Adipocyte (in vitro differentiated cells): ENCODE data around the gene SLC18A2.

Source experiments
- DNase-seq: peaks from one replicate; pipeline ENCODE4 v3.0.0-alpha.2; 2015; ENCODE audit warnings: low read depth
- H3K27me3 ChIP-seq: replicated peaks from 2 replicates; pipeline ENCODE4 v1.7.0; 2013; ENCODE audit warnings: mild to moderate bottlenecking, low read length, moderate library complexity; ENCODE audit not compliant: control insufficient read depth, insufficient read depth
- H3K36me3 ChIP-seq: 2 replicates; pipeline ENCODE4 v1.7.0; 2013; ENCODE audit warnings: low read length, mild to moderate bottlenecking, moderate library complexity; ENCODE audit not compliant: control insufficient read depth, insufficient read depth, severe bottlenecking
- H3K4me1 ChIP-seq: 2 replicates; pipeline ENCODE4 v1.7.0; 2013; ENCODE audit warnings: mild to moderate bottlenecking, low read length, moderate library complexity; ENCODE audit not compliant: control insufficient read depth, insufficient read depth
- H3K4me3 ChIP-seq: 2 replicates; pipeline ENCODE4 v1.7.0; 2013; ENCODE audit warnings: mild to moderate bottlenecking, low read length, moderate library complexity
- H3K9ac ChIP-seq: 2 replicates; pipeline ENCODE4 v1.7.0; 2013; ENCODE audit warnings: mild to moderate bottlenecking, low read length, moderate library complexity
- H3K9me3 ChIP-seq: 2 replicates; pipeline ENCODE4 v1.7.0; 2013; ENCODE audit warnings: mild to moderate bottlenecking, low read length, moderate library complexity; ENCODE audit not compliant: control insufficient read depth

Gene SLC18A2

DNA sequence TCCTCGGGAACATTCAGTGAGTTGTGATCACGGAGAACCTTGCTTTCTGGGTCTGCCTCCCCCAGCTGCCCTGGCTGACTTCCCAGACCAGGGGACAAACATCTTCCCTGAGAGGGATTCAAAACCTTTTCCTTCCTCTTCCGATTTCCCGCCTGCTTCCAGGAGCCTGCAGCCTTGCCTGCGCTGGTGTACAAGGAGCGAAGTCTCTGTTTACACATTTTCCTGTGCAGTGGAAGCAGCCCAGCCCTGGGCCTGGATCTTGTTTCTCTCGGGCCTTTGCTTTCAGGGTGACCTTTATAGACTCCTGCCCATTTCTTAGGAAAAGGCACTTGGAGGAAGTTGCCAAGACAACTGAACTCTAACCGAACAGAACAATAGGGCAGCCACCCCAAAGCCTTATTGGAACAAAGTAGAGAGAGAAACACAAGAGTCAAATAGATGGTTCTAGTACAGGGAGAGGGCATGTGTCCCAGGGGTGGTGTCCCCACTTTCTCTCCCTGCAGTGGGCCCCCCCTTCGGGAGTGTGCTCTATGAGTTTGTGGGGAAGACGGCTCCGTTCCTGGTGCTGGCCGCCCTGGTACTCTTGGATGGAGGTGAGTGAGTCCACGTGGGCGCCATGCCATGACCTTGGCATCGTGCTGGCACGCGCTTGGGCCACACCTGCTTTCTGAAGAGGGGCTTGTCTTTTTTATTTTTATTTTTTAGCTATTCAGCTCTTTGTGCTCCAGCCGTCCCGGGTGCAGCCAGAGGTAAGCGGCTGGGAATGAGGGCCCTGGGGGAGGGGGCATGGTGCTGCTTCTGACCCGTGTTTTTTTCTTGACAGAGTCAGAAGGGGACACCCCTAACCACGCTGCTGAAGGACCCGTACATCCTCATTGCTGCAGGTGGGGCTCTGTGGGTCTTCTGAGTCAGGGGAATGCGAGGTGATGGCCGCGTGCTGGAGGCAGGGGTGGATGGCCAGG, 14.1 kb downstream of the SLC18A2 start:
- no peaks in the 10 kb centered on the region for H3K9me3 ChIP-seq
- H3K27me3 ChIP-seq: peaks cover 37% of the 10 kb centered on the region
- no peaks in the 10 kb centered on the region for H3K36me3 ChIP-seq
- H3K4me1 ChIP-seq: peaks cover 6% of the 10 kb centered on the region
- no peak overlapping the region for H3K4me3 ChIP-seq
- no peak for DNase-seq
- H3K9ac ChIP-seq: no peak overlapping the region

DNA sequence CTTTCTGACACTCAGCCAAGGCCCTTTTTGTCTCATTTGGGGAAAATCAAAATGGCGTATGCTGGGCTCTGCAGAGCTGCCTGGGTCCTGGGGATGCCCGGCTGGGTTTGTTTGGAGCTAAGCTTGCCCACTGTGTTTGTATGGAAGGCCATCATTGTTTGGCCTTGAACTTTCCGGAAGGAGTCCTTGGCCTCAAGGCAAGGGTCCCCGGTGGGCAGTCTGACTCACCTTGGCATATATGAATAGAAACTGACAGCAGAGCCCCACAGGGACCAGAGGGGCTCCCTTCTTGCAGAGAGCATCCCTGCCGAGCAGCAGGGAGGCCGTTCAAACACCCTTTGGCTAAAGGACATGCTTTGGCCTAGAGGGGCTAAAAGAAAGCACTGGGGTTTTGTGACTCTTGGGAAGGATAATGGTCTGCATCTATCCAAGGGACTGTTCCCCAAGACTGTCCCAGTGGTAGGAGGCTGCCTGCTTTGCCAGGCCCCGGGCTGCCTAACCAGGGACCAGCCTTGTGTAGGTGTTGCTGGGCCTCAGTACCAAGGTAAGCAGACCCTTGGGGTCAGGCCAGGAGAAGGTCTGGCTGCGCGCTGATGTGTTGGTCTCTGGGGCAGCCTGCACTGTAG, 15.0 kb downstream of the SLC18A2 start:
- no peaks in the 10 kb centered on the region for H3K36me3 ChIP-seq
- peaks cover 6% of the 10 kb centered on the region for H3K4me1 ChIP-seq
- no peak for DNase-seq
- H3K27me3 ChIP-seq: peaks cover 36% of the 10 kb centered on the region
- H3K4me3 ChIP-seq: no peak overlapping the region
- H3K9me3 ChIP-seq: no peaks in the 10 kb centered on the region
- H3K9ac ChIP-seq: no peak overlapping the region

DNA sequence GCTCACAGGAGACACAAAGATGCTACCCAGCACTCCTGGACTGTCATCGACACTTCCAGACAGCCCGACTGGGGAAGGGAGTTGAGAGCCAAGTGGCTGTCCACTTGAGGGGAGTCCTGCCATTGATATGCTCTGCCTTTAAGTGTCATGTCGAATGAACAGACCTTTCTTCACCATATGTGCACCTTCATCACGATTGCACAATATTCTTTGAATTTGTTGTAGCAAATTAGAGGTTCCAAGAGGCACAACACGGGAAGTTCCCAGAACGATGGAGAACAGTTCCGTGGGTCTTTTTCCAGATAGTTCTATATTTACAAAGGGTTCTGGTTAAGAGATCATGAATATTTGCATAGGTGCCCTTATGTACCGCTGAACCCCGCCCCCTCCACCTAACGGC, 16.0 kb downstream of the SLC18A2 start:
- Histone ChIP-seq H3K36me3 (no peaks in the 10 kb centered on the region), H3K9me3 (no peaks in the 10 kb centered on the region), H3K9ac (no peak overlapping the region), H3K4me1 (peaks cover 6% of the 10 kb centered on the region), H3K4me3 (no peak overlapping the region), H3K27me3 (peaks cover 36% of the 10 kb centered on the region)
- DNase-seq: no peak

DNA sequence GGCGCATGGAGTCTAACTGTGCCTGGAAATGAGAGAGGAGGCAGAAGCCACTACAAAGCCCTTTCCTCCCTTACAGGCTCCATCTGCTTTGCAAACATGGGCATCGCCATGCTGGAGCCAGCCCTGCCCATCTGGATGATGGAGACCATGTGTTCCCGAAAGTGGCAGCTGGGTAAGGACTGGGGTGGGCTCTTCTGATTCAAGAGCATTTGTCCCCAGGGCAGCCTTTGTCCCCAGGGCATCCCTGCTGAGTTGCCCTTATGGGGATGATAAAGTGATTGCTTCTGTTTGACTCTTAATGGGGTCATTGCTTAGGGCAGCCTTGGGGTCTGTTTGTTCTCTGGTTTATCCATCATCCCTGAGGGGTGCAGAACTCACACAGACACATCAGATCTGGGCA, 16.8 kb downstream of the SLC18A2 start:
- Histone ChIP-seq H3K36me3 (no peaks in the 10 kb centered on the region), H3K4me3 (no peak overlapping the region), H3K9ac (no peak overlapping the region), H3K27me3 (peaks cover 45% of the 10 kb centered on the region), H3K9me3 (no peaks in the 10 kb centered on the region), H3K4me1 (peaks cover under 1% of the 10 kb centered on the region)
- DNase-seq: no peak

DNA sequence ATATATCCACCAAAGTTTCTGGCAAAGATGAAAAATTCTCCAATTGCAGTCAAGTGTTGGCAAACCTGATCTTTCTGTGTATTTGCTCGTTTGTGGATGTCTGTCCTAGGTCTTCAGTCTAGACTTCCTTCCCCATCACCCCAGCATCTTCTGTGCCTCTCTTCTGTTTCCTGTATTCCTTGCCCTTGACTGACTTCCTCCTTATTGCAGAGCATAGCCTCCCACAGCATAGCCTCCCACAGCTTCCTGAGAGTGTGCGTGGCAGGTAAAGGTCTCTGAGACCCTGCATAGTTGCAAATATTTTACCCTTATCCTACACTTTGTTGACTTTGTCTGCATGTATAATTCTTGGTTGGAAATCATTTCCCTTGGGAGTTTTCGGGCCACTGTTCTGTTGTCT, 18.4 kb downstream of the SLC18A2 start:
- H3K4me3 ChIP-seq: no peak overlapping the region
- H3K9ac ChIP-seq: no peak overlapping the region
- no peaks in the 10 kb centered on the region for H3K9me3 ChIP-seq
- no peak for DNase-seq
- H3K27me3 ChIP-seq: peaks cover 45% of the 10 kb centered on the region
- no peaks in the 10 kb centered on the region for H3K4me1 ChIP-seq
- H3K36me3 ChIP-seq: no peaks in the 10 kb centered on the region

DNA sequence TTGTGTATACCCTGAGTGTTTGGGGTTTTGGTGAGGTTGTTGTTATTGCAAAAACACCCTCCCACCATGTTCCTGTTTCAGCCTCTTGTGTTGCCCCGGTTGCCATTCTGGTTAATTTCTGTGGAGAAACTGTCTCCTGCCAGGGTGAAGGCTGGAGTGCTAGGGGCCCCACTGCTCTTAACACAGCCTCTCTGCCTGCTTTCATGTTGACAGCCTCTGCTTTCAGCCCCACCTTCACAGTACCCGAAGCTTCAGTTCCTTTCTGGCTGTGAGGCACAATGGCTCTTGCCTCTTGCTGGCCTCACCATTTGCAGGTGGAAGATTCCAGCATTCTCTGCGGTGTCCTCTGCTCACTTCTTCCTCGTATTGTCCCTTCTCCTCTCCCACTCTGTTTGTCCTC, 19.2 kb downstream of the SLC18A2 start:
- H3K9ac ChIP-seq: no peak overlapping the region
- H3K27me3 ChIP-seq: peaks cover 45% of the 10 kb centered on the region
- no peak overlapping the region for H3K4me3 ChIP-seq
- DNase-seq: no peak
- H3K4me1 ChIP-seq: no peaks in the 10 kb centered on the region
- no peaks in the 10 kb centered on the region for H3K36me3 ChIP-seq
- no peaks in the 10 kb centered on the region for H3K9me3 ChIP-seq

DNA sequence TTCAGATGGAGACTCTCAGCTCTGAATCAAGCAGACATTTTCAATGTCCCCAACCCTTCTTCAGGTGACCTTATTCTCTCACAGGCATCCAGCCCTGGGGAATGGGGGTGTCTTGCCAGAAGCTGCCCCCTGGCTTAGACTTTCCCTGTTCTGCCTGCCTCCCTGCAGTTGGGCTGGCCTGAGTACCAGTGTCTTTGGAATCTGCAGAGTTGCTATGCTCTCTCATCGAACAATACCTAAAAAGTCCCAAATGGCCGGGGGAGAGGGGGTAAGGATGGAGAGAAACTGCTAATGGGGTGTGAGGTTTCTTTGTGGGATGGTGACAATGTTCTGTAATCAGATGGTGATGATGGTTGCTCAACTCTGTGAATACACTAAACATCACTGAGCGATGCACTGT, 20.6 kb downstream of the SLC18A2 start:
- no peak for DNase-seq
- H3K9ac ChIP-seq: no peak overlapping the region
- no peaks in the 10 kb centered on the region for H3K36me3 ChIP-seq
- no peaks in the 10 kb centered on the region for H3K9me3 ChIP-seq
- H3K27me3 ChIP-seq: peaks cover 40% of the 10 kb centered on the region
- no peak overlapping the region for H3K4me3 ChIP-seq
- no peaks in the 10 kb centered on the region for H3K4me1 ChIP-seq

DNA sequence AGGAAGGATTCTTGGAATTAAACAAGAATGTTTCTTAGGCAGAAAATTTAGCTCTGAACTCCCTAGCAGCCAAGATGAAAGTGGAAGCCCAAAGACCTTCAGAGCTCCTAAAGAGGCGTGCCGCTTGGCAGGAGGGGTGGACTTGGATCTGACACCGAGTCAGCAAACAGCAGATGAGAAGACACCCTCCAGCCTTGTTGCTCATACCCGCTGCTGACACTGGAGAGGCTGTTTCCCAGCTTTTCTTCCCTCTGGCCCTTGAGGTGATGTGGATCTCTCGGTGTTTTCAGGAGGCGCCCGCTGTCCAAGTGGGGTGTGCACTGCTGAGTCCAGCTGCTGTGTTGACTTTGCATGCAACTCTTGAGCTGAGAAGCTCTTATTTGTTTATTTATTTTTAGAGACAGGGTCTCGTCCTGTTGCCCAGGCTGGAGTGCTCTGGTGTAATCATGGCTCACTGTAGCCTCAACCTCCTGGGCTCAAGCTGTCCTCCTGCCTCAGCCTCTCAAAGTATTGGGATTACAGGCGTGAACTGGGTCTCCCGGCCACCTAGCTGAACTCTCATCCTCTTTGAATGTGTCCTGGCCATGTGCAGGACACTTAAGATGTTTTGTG, 21.5 kb downstream of the SLC18A2 start:
- Histone ChIP-seq H3K4me3 (no peak overlapping the region), H3K27me3 (peaks cover 31% of the 10 kb centered on the region), H3K9me3 (no peaks in the 10 kb centered on the region), H3K9ac (no peak overlapping the region), H3K36me3 (no peaks in the 10 kb centered on the region), H3K4me1 (no peaks in the 10 kb centered on the region)
- DNase-seq: no peak

DNA sequence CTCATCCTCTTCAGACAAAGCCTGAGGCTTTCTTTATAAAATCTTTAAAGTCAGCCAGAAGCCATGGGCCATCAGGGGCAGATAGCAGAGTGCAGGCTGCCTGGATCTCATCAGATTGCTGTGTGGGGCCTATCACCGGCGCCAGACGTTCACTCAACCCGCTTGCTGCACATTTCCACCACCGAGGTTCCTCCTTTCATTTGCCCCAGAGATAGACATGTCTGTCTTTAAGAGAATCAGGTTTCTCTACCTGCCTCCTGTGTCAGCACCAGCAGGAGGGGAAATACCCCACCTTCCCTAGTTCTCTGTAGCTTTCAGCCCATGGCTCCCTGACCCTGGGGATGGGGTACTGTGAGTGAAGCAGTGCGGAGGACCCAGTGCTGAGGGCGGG, 22.0 kb downstream of the SLC18A2 start:
- no peak for DNase-seq

DNA sequence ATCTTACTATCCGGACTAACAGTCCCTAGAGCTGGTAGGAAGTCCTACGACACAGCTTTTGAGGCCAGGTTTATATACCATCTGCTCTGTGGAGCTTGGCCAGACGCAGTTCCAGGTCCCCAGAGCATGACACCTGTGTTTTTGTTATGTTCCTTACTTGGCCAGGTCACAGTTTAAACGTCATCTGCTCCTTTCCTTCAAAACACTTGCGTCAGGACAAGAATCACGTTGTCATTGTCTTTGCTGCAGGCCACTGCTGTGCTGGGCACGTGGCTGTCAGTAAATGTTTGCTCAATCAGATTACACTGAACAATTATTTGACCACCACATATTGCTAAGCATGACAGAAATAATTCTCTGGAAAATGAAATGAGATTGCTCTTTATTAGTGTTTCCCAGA, 23.9 kb downstream of the SLC18A2 start:
- no peak overlapping the region for H3K4me3 ChIP-seq
- H3K9me3 ChIP-seq: no peaks in the 10 kb centered on the region
- H3K4me1 ChIP-seq: no peaks in the 10 kb centered on the region
- no peak for DNase-seq
- H3K27me3 ChIP-seq: peaks cover 22% of the 10 kb centered on the region
- no peak overlapping the region for H3K9ac ChIP-seq
- no peaks in the 10 kb centered on the region for H3K36me3 ChIP-seq

More for the DNA sequence above, 22.0 kb downstream of the SLC18A2 start:
- peaks cover 27% of the 10 kb centered on the region for H3K27me3 ChIP-seq
- H3K9ac ChIP-seq: no peak overlapping the region
- H3K9me3 ChIP-seq: no peaks in the 10 kb centered on the region
- no peaks in the 10 kb centered on the region for H3K4me1 ChIP-seq
- H3K4me3 ChIP-seq: no peak overlapping the region
- no peaks in the 10 kb centered on the region for H3K36me3 ChIP-seq

DNA sequence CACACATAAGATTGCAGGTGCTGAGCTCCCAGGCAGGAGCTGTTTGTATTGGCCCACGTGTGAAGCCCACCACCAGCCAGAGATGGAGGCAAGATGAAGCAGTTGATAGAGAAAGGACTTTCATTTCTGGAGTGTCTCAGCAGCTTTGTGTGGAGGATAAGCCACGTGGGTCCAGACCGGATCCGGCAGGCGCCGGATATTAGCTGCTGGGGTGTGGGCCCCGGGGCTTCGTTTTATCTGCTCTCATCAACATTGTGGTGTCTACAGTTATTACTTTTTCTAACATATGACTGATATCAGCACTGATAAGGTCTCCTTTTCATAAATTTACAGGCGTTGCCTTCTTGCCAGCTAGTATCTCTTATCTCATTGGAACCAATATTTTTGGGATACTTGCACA, 25.5 kb downstream of the SLC18A2 start:
- Histone ChIP-seq H3K4me1 (no peaks in the 10 kb centered on the region), H3K27me3 (peaks cover 16% of the 10 kb centered on the region), H3K9me3 (no peaks in the 10 kb centered on the region), H3K36me3 (no peaks in the 10 kb centered on the region), H3K9ac (no peak overlapping the region), H3K4me3 (no peak overlapping the region)
- DNase-seq: no peak
